ENCODE data around the gene FMN2.

GRCh38 chr1:240517891-240518290 is 426.2 kb downstream of the FMN2 start:
- TF ChIP-seq CTCF (IDR thresholded peaks at IDR 0.05; ENCODE audit: poor library complexity) (no peak), EZH2 (IDR thresholded peaks at IDR 0.05; ENCODE audit: borderline replicate concordance) (no peak)
